Adrenal gland (tissue), 12 donors: ENCODE data around the gene HOXD9. TPM values are rescaled to one million over a fixed set of nuclear protein-coding genes. Genes with fewer than 3 reads are reported as not detected.
A peak's percentile ranks its signal among the peaks of the same experiment; 100 is the strongest.

Experiments
- DNase-seq, 7 donors: peaks; one replicate each; pipeline ENCODE4 v3.0.0-alpha.2; 2019 to 2020
- H3K27ac ChIP-seq, 5 donors: fragments of 200-600 bp; sonication (generic) in 4 of 5; 1 replicate in 3 of 5; 2 replicates in 2 of 5; pipeline versions ENCODE4 v1.5.1 to v1.8.0; 2016 to 2020; ENCODE audit warnings: mild to moderate bottlenecking in 1 of 5
- H3K27me3 ChIP-seq: fragments of 200-600 bp; 2 replicates; pipeline ENCODE4 v1.8.0; 2021
- H3K36me3 ChIP-seq, 2 donors: fragments of 200-600 bp; replicated peaks in 1 of 2; 1 replicate in 1 of 2; 2 replicates in 1 of 2; pipeline versions ENCODE4 v1.5.1 to v1.8.0; 2018 to 2022
- H3K4me1 ChIP-seq, 2 donors: fragments of 200-600 bp; replicated peaks in 1 of 2; 1 replicate in 1 of 2; 2 replicates in 1 of 2; pipeline versions ENCODE4 v1.5.1 to v1.8.0; 2018 to 2021
- H3K4me3 ChIP-seq, 4 donors: fragments of 200-600 bp; sonication (generic) in 3 of 4; one replicate each; pipeline ENCODE4 v1.5.1; 2016 to 2018
- H3K9me3 ChIP-seq, 3 donors: fragments of 200-600 bp; sonication (generic) in 1 of 3; replicated peaks in 1 of 3; 1 replicate in 2 of 3; 2 replicates in 1 of 3; pipeline versions ENCODE4 v1.5.1 to v1.8.0; 2016 to 2021
- POLR2A ChIP-seq, 2 donors: fragments of 450-650 bp; IDR thresholded peaks; one replicate each; pipeline ENCODE4 v1.6.1; 2017; ENCODE audit warnings: antibody characterized with exemption in 2 of 2, mild to moderate bottlenecking in 2 of 2, moderate library complexity in 1 of 2
- WGBS, 4 donors: extraction: QIAGEN DNeasy Blood & Tissue Kit in 2 of 4; methylation state at CpG; one replicate each; pipeline versions ENCODE4 v1.1.5 to v1.1.7; 2013 to 2017; 5-methylcytosine and 5-hydroxymethylcytosine counted together
- intact Hi-C, 2 donors: fragments of 100-400 bp; cut with DNase I; formaldehyde crosslinking; loops; one replicate each; pipeline versions ENCODE4 v1.14.1 to v1.15.0; 2022 to 2023
- polyA plus RNA-seq, 3 donors: library from polyadenylated mRNA; stranded (reverse); fragments of 200-250 nt in 2 of 3; fragments of 350-450 nt in 1 of 3; fragmentation: Illumina TruSeq in 1 of 3; extraction: RNeasy Lipid Tissue Mini Kit (QIAGEN cat#74804) in 1 of 3; gene quantifications; one replicate each; pipeline ENCODE4 v1.2.3, GENCODE V29; 2013 to 2014
- total RNA-seq, 9 donors: library from RNA; depleted of rRNA in 4 of 9; stranded (reverse); fragments of >200 nt in 4 of 9; fragments of 120-200 nt in 1 of 9; fragmentation: NEBNext Ultra II Directional in 1 of 9; extraction: Animal tissue kit (Norgen Biotek cat#: 25700) in 1 of 9; gene quantifications; one replicate each; pipeline versions ENCODE4 v1.1.0 to v1.2.4, GENCODE V29; 2013 to 2023
- TF ChIP-seq, protein P1 (sequence below), 6 experiments: fragments of 450-650 bp in 4 of 6; fragments of 200-600 bp in 2 of 6; sonication (generic) in 1 of 6; IDR thresholded peaks; 1 replicate in 5 of 6; 2 replicates in 1 of 6; pipeline versions ENCODE4 v1.5.1 to v1.8.0; 2016 to 2021; ENCODE audit warnings: antibody characterized with exemption in 6 of 6, mild to moderate bottlenecking in 2 of 6, moderate library complexity in 1 of 6
- donor health status: healthy with polysubstance abuse.
- donor health status: Bipolar disorder and iron deficiency.
- donor health status: DM: yes; HTN: yes; CAD: no.
- donor health status: DM: no; HTN: no; CAD: no.
- donor health status: DM: no; HTN: no; CAD: no.
- donor health status: DM: yes; HTN: yes; CAD: no.

Gene HOXD9
- total and polyA plus RNA-seq, 12 donors = 2.4 to 35.6 (median 7.5) TPM

GRCh38 chr2:176155356-176156044 lies 33.0 kb downstream of the HOXD9 start:
- Histone ChIP-seq H3K4me1 (no peaks in the 10 kb centered on the region), H3K36me3 (peaks cover 0 to 30% of the 10 kb centered on the region in 2 donors), H3K4me3 (no peak overlapping the region), H3K9me3 (no peaks in the 10 kb centered on the region), H3K27me3 (no peaks in the 10 kb centered on the region), H3K27ac (no peak overlapping the region)
- no peak for TF ChIP-seq POLR2A (IDR thresholded peaks at IDR 0.05)
- TF ChIP-seq, protein P1, sequence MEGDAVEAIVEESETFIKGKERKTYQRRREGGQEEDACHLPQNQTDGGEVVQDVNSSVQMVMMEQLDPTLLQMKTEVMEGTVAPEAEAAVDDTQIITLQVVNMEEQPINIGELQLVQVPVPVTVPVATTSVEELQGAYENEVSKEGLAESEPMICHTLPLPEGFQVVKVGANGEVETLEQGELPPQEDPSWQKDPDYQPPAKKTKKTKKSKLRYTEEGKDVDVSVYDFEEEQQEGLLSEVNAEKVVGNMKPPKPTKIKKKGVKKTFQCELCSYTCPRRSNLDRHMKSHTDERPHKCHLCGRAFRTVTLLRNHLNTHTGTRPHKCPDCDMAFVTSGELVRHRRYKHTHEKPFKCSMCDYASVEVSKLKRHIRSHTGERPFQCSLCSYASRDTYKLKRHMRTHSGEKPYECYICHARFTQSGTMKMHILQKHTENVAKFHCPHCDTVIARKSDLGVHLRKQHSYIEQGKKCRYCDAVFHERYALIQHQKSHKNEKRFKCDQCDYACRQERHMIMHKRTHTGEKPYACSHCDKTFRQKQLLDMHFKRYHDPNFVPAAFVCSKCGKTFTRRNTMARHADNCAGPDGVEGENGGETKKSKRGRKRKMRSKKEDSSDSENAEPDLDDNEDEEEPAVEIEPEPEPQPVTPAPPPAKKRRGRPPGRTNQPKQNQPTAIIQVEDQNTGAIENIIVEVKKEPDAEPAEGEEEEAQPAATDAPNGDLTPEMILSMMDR (IDR thresholded peaks at IDR 0.05) = no peak
- intact Hi-C loops = no loop called here
- WGBS, 4 donors = 70 to 81% (median 73%) methylated on average over 5 to 6 of the region's 6 CpGs
- no peak for DNase-seq

GRCh38 chr2:176156301-176156806 lies 33.8 kb downstream of the HOXD9 start:
- TF ChIP-seq, protein P1 (IDR thresholded peaks at IDR 0.05) = no peak
- no peak for TF ChIP-seq POLR2A (IDR thresholded peaks at IDR 0.05)
- no peak overlapping the region for H3K27ac ChIP-seq
- DNase-seq = no peak
- H3K9me3 ChIP-seq = no peaks in the 10 kb centered on the region
- H3K36me3 ChIP-seq = peaks cover 0 to 30% of the 10 kb centered on the region in 2 donors
- no peaks in the 10 kb centered on the region for H3K4me1 ChIP-seq
- WGBS, 4 donors = 74 to 92% (median 86%) methylated on average over 8 of the region's 8 CpGs
- intact Hi-C loops = no loop called here
- no peaks in the 10 kb centered on the region for H3K27me3 ChIP-seq
- no peak overlapping the region for H3K4me3 ChIP-seq

- Histone ChIP-seq H3K4me3 (no peak within 1 kb of the TSS), H3K27ac (no peak within 1 kb of the TSS), H3K27me3 (no peaks in the 10 kb centered on the region), H3K9me3 (no peaks in the 10 kb centered on the region), H3K4me1 (no peaks in the 10 kb centered on the region), H3K36me3 (peaks cover 0 to 30% of the 10 kb centered on the region in 2 donors)
- DNase-seq = no peak
- no peak for TF ChIP-seq POLR2A (IDR thresholded peaks at IDR 0.05)
- TF ChIP-seq, protein P1 (IDR thresholded peaks at IDR 0.05) = no peak
- intact Hi-C loops = no loop called here
- WGBS, 4 donors = 44 to 66% (median 51%) methylated on average over 47 to 48 of the region's 48 CpGs
Measured at GRCh38 chr2:176156807-176157498, 34.4 kb downstream of the HOXD9 start, which contains the start of gene HOXD3. Gene HOXD3, plus strand, starts transcription at chr2:176157307. Its CDS starts 11,808 bp downstream, at chr2:176169115.

- 58 to 66% (median 61%) methylated on average over 43 of the region's 43 CpGs for WGBS, 4 donors
- intact Hi-C loops = no loop called here
- no peaks in the 10 kb centered on the region for H3K27me3 ChIP-seq
Measured at GRCh38 chr2:176157499-176158185, 35.1 kb downstream of the HOXD9 start.

More at GRCh38 chr2:176157499-176158185, 35.1 kb downstream of the HOXD9 start:
- TF ChIP-seq, protein P1 (IDR thresholded peaks at IDR 0.05) = no peak
- TF ChIP-seq POLR2A (IDR thresholded peaks at IDR 0.05) = no peak
- Histone ChIP-seq H3K36me3 (peaks cover 0 to 30% of the 10 kb centered on the region in 2 donors), H3K9me3 (no peaks in the 10 kb centered on the region), H3K4me3 (no peak overlapping the region), H3K4me1 (no peaks in the 10 kb centered on the region), H3K27ac (no peak overlapping the region)
- DNase-seq = peak in 2 of 7 donors; percentile 20 to 55
